NCI-H146 (cell line): ENCODE measurements around the gene MTHFSD.

ENCODE experiments used
- DNase-seq: peaks from one replicate; lab custom pipeline; 2025; lab: John Stamatoyannopoulos, UW

Gene MTHFSD

DNA sequence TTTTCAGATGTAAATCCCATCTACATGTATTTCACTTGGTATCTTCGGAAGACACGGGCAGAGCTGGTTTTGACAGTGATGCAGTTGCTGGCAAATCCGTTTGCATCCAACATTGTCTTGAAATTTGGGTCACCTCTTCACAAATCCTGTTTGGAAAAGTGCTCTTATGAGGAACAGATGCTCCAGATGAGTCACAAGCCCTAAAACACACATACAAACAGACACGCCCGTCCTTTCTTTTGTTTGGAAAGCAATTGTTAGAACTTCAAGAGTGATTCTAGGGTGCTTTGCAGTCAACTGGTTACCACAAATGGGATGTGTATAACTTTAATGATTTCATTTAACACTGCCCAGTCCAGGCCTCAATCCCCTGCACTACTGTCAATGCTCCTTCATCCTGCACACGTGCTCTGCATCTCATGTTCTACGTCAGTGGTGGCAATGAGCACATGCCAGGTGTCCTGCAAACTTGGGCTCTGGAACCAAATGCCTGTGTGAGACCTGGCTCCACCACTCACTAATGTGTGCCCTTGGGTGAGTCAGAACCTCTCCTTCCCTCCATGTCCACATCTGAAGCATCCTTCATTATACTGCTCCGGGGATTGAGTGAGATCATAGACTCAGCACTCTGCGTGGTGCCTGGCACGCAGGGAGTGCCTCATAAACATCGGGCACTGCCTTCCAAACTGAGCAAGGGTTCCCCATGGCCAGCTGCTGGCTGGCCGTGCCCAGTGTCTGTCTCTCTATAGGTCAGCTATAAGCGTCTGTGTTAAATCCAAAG, 64.0 kb downstream of the MTHFSD start:
- no peak for DNase-seq

DNA sequence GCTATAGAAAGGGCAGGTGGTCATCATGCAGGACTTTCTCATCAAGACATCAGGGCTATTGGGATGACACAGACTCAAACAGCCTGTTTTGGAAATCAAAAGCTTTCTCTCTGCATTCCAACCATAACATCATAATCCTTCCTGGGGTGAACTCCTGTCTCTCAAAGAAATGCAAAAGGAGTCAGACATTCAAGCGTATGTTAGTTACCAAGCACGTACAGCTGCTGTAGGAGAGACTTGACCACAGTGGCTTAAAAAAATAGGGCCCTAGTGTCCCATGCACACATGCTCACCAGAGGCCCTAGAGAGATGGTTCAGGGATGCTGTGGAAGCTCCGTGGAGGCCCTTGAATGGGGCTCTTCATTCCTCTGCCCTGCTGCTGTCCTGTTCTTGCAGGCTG, 69.3 kb downstream of the MTHFSD start:
- DNase-seq = no peak

DNA sequence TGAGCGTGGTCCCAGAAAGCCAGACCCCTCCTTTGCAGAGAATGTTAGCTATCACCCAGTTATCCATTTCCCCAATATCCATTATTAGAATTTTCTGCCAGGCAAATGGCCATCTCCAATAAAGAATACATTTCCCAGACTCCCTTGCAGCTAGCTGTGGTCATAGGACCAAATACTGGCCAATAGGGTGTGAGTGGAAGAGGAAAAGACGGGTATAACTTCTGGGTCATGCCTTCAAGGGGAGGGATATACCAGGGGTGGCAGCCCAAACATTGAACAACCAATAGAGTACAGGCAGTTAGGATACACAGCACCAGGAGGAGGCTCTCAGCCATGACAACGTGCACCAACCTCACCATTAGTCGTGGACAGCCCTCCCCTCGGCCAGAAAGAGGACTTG, 70.8 kb downstream of the MTHFSD start:
- DNase-seq = no peak

DNA sequence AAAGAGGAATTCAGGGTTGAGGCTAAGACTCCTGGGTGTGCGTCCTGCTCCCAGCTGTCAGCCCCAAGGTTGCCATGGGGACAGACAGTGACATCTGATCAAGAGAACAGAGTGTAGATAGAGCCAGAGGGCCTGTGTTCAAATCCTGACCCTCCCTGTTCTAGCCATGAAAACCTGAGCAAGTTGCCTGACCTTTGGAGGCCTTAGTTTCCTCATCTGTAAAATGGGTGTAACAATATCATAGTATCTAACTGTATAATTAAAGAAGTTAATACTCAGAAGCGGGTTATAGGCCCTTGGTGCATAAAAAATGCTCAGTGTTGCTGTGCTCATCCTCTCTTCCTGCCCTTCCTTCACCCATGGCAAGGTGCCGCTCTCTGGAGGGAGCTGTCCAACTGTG, 73.4 kb downstream of the MTHFSD start:
- DNase-seq = no peak

DNA sequence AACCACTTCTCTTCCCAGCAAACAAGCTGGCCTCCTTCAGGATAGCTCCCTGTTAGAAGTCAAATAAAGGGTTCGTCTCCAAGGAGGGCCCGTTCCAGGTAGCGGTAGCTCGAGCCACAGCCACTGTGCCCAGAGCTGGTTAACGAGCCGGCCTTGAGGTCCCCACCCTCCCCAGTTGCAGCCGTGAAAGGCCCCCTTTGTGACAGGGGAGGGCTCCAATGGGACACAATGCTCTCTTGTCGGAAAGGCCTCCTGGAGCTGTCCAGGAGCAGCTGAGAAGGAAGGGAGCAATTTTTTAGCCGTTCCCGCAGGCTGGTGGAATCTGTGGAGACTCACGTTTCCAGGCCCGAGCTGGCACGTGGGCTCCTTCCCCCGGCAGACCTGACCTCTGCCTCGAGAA, 74.6 kb downstream of the MTHFSD start:
- no peak for DNase-seq
